Fibroblast of skin of back (primary cell): ENCODE measurements around the gene NTRK2.

ENCODE experiments used
- DNase-seq: peaks from one replicate; pipeline ENCODE4 v3.0.0-alpha.2; 2013

Gene NTRK2

DNA sequence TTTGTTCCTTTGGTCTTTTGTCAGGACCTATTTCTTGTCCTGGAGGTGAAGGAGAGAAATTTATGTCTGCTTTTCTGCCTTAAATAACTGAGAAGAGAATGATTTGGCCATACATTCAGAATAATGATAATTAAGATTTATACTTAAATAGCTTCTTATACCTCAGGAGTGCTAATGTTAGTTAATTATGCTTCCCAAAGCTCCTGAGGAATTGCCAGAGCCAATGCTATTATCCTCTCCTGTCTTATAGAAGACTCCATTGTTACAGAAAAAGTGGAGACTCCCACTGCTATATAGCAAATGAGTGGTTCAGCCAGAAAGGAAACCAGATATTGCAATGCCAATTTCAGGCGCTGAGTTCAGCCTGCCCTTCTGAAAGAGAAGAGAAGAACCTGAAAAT lies 67.0 kb downstream of the NTRK2 start:
- no peak for DNase-seq

DNA sequence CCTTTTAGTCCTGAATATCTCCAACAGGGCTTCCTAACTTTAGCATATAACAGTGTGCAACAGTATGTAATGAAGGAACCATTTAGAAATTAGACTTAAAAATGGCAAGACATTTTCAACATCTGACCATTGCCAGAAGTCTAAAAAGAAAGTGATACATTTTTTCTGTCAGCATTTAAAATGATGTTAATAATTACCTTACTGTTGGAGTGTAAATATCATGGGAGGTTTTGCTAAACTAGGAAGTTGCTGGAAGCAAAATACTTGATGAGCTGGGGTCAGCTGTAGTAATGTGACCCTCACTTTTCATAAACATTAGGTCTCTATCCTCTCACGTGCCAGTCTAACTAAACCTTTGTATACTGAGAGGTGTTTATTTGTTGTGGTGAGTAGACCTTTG lies 68.8 kb downstream of the NTRK2 start:
- no peak for DNase-seq

DNA sequence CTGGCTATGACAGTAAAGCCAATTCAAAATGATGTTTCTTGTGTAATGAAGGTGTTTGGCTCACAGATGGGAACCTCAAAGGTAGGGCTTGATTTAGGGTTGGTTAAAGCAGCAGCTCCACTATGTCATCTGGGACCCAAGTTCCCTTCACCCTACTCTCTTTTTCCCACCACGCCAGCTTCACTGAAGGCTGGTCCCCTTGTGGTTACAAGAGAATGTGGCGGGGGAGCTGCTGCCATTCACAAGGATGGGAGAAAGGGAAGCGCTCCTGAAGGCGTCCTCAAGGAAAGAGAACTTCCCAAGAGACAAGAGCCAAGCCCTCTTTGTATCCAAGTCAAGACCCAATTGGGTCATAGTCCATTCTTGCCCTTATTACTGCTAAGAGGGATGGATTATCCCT lies 72.7 kb downstream of the NTRK2 start:
- DNase-seq = no peak

DNA sequence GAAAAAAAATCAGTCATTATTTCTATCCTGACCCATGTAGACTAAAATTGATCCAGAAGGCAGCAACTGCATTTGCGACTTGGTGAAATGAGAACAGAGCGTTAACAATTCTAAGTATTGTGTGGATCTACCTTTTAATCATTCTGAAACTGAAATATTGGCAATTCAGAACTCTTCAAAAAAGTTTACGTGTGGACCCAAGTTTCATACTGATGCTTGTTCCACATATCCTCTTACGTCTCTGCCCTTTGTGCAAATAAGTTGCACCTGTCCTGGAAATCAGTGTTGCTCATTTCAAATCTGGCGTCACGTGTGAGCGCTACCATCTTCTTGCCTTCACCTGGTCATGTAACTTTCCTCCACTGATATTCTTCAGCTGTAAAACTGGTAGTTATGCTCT lies 74.7 kb downstream of the NTRK2 start:
- no peak for DNase-seq

DNA sequence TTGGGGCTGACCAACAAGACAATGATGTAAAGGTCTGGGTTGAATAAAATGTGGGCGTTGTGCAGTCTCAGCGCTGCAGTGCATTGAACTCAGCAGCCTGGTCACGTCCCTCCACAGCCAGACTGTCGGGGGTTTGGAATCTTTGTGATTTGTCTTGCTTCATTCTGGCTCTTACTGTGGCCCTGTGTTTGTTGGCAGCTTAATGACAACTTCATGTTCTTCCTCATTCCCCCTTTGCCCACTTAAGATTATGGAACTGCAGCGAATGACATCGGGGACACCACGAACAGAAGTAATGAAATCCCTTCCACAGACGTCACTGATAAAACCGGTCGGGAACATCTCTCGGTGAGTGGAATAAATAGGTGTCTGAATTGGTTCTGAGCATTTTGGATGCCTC lies 75.2 kb downstream of the NTRK2 start:
- no peak for DNase-seq

DNA sequence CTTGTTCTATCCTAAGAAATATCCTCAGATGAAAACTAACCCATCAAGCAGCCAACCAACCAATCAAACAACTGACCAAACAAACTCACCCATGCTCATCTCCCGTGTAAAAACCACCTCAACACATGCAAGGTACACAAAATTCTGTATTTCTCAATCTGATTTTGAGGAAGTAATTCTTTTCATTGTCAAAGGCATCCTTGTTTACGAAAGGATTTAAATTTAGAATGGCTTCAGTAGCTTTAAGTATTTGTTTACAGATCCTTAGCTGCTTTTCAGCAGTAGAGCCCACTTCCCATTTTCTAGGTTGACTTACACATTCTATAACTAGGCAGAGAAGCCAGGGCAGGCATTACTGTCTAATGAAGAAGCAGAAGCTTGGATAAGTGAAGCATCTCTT lies 78.6 kb downstream of the NTRK2 start:
- no peak for DNase-seq

DNA sequence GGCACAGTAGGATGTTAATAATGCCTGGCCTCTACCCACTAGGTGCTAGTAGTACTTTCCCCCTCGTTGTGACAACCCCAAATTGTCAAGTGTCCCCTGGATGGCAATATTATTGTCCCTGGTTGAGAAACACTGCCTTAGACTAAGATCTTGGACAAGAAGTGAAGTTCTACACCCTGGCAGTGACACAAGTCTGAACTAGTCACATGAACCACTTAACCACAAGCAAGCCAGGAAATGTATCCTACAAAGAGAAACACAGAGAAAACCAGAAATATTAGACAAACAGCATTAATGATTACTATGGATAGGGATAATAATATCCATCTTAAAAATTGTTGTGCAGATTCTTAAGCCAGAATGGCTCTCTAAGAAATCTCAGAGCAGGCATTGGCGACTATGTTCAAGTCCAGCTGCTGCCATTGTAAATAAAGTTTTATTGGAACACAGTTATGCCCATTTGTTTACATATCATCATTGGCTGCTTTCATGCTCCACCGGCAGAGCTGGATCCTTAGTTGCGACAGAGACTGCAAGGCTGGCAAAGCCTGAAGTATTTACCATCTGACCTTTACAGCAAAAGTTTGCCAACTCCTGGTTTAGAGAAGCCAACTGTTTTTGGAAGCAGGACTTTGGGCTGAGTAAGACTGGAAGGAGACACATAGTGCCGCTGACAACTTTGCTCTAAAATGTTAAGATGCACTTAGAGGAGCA lies 80.8 kb downstream of the NTRK2 start:
- DNase-seq = no peak

DNA sequence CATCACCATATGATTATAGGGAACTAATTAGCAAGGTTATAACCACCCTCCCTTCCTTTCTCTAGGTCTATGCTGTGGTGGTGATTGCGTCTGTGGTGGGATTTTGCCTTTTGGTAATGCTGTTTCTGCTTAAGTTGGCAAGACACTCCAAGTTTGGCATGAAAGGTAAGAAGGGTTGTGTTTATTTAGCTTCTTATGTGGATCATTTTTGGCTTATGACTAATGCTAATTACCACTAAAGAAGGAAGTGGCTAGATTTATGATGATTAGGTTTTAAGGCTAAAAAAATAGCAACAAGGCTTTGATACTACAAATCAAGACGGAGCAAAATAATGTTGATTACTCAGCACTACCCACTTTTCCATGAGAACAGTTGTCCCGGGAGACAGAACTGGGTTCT lies 82.4 kb downstream of the NTRK2 start:
- DNase-seq = peak; percentile 26

DNA sequence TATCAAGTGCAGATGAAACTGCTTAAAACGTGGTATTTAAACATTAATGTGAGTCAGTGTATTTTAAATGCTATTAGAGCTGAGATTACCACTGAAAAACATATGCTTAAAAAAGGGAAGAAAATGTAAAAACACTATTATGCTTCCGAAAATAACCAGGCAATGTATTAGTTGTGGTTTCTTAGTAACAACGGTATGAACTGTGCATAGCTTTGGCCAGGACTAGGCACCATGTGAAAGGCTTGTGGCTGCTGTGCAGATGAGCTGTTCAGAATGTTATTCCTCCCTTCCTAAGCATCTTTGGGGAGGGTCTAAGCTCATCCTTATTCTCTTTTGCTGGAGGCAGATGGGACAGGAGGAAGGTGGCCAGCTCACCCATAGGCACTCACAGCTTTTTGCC lies 84.9 kb downstream of the NTRK2 start:
- peak; percentile 92 for DNase-seq

DNA sequence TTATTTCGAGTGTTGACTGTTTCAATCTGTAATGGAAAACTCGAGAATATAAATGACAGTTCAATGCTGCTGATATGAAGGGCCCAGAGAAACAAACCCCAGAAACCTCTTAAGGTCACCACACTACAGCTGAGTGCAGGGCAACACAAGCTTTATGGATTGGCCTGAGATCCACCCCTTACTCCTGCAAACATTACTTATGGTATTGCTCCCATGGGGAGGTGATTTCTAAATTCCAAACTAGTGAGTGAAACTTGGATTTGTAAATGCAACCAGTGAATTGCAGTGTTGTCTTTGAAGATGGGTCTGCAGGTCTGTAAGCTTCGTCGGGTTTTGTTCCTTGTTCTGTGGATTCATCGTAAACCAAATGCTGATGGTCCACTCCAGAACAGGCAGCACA lies 85.4 kb downstream of the NTRK2 start:
- peak; percentile 87 for DNase-seq

DNA sequence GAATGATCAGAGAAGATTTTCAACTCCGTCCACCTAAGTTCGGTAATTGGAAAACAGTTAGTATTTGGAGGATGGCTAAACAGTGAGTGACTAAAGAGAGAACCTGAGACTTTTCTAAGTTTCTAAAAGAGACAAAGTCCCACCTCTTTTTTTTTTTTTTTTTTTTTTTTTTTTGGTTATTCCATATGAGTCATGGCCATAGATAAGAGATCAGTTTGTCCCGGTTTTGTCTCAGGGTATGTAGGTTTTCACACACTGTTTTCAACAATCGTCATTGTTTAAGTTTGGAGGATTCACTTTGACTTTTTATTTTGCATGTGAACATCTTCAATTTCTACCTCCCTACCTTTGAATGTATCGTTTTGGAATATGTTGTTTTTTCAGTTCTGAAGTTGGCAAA lies 85.9 kb downstream of the NTRK2 start:
- DNase-seq = peak; percentile 55

DNA sequence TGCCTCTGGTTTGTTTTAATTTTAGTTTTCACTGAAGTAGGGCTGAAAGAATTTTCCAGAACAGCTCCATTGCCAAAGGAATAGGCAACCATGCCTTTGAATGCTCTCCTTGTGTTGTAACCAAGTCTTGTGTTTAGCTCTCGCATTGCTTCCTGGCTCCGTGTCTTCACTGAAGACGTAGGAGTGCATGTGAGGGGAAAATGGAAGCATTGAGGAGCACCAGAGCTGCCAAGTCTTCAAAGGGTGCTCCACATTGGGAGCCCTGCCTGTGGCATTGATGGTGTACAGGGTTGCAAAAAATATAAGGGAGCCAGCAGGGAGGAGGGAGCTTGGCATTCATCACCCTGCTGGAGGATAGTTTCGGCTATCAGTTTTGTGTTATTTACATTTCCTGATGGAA lies 86.6 kb downstream of the NTRK2 start:
- DNase-seq = no peak

DNA sequence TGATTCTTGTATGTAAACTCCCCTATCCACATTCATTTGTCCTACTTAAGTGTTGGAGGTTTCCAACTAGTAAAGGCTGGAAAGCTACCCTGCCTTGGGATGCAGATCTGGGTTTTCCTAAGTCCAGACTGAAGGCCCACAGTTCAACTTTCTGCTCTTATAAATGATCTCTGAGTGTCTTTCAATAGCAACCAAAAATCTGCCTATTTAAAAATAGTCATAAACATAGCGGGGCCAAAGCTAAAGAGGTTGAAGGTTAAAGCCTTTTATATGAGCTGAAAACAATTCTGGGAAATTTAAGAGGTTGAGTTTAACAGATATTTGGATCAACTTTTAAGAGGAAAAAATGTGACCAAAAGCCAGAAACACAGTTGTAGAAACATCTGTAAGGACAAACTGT lies 87.2 kb downstream of the NTRK2 start:
- DNase-seq = no peak

DNA sequence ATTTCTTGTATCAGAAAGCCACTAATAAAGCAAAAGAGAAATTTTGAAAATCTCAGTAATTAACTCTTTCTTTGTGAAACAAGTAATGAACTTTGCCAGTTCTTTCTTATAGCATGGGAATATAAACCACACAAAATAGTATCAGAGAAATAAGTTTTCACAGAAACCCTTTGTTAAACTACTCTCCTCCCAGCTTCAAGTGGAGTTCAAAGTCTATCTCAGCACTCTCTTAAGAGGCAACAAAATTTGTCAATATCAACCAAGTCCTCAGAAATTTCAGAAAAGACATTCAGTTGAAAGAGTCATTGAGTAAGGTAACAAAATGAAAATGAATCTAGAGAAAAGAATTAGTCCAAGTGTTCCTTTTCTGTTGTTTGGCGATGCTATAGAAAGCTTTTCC lies 89.3 kb downstream of the NTRK2 start:
- DNase-seq = no peak

DNA sequence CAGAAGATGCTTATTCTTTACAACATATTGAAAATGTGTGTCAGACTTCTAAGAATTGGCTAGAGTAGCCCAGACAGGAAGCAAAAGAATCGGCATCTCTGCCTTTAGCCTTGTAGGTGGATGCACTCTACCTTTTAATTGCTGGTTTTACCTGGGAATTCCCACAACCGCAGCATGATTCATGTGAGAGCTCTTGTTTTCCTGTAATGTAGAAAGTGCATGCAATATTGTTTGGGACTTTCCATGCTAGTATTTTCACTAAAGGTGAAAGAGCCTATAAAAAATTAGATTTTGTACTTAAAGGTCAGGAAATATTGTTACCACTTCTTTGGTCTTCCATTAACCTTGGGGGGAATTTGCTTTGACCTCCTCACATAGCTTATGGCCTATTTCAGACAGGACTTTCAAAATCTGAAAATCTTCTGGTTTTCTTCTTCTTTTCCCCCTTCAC lies 89.8 kb downstream of the NTRK2 start:
- DNase-seq = no peak

DNA sequence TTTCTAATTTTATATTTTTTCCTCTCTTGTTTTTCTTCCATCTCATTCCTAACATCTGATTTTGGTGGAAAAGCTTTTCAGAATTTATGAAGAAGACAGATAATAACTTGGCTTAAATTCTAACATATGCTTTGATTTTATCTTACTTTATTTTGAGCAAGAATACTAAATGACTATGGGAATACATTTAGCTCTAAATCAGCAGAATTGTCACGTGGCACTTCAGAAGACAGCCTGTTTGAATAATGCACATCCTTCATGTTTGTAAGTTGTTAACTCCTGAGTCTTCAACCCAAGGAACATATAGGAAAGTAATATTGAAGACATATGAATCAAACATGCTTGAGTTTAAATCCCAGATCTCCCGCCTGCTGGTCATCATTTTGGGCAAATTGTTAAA lies 90.3 kb downstream of the NTRK2 start:
- no peak for DNase-seq

DNA sequence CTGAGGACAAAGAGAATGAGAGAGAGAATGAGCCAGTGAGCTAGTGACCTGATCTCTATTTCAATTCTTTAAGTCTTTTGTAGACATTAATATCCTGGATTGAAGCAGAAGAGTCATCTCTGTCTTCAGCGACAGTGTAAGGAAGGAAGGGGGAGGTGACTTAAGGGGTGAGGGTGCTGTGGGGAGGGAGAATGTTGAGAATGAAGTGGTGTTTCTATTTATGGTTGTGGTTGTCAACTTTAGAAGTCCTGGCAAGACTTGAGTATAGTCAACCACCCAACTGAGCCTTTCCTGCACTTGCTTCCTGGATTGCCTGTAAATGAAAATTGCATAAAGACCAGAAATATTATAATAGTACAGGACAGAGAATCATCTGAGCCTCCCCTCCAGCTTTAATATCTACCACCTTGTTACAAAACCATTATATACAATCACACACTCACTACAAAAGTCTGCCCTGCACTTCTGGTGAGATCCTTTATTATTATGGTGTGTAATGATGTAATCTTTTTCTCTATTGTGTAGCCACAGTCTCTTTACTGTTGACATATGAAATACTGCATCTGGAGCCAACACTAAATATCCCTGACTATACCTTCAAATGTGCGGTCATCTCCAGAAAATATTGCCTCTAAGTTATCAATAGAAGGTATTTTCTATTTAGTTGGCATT lies 91.7 kb downstream of the NTRK2 start:
- peak; percentile 80 for DNase-seq

DNA sequence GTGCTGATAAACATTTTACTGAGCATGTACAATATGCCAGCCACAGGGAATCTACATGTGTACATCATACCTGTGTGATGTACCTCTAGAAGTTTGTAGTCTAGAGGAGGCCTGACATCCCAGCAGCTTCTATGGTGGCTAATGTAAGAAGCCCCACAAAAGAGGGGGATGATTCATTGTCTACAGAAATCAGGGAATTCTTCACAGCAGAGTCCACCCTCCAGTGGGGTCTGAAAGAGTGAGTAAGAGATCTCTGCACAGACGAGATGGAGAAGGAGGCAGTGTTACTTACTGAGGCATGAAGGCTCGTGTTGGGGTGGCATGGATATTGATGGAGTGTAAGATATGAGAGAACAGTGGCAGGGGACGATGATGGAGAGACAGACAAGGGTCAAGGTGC lies 103.0 kb downstream of the NTRK2 start:
- DNase-seq = peak; percentile 87

DNA sequence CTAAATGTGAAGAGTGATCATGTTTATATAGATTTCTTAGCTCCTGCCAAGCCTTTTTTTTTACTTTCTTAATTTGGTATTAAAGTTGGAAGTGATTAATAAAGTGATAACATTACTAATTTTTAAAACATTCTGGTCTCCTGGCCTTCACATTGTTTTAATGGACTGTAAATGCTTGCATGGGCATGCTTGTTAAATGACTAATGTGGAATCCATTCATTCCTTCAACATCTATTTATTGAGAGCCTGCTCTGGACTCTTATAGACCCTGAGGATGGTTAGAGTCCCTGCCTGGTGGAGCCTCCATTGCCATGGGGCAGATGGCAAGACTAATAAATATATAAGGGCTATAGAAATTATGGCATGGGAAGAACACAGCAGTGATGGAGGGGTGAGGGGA lies 103.5 kb downstream of the NTRK2 start:
- peak; percentile 93 for DNase-seq

DNA sequence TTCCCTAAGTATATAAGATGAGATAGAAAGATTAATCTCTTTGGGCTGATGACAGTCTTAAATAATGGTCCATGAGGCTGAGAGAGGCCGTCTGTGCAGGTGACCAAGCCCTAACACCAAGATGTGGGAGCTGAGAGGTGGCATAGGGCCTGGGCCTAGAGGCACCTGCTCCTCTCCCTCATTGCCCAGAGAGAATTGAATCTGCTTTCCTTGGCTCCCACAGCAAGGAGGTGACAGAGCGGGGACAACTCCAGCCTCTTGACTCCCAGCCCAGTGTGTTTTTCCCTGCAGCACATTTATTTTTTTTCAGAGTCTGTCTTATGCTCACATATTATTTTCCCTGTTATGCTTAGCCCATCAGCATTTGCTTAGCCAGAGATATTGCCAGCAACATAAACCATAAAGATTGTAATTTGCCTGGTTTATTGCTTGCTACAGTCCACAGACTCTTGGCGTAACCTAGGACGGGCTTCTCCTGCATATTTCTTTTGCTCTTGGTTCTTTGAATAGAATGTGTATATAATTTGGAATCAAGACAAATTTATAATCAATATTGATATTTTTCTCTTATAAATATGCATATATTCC lies 105.6 kb downstream of the NTRK2 start:
- DNase-seq = no peak

DNA sequence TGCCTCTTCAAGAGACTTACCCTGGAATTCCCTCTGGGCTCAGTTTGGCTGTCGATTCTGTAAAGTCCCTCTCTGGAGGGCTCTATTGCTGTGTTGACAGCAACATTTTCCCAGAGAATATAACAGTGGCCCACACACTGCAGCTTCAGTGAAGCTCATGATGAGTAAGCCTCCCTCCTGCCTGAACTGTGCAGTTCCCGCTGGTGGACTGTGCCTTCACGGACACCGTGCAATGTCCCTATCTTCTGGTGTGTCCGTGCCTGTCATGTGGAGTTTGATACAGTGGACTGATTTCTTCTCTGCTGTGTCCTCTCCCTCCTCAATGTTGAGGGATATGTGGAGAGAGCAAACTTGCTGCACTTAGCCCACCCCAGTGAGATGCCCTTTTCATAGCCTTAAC lies 109.0 kb downstream of the NTRK2 start:
- DNase-seq = peak; percentile 44

DNA sequence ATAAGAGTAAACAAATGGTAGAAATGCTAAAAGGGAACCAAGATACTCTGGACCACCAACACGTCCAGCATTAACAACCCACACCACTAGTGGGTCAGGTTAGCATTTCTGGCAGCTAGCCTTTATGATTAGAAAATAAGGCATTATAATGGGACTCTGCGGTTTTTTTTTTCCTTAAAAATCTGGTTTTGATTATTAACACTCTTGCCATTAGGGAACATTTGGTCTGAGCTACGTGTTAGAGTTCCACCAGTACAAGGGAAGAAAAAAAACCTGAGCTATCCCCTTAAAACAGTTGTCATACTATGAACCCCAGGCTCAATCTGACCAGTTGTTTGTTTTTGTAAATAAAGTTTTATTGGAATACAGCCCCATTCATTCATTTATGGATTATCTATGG lies 110.4 kb downstream of the NTRK2 start:
- DNase-seq = peak; percentile 26

DNA sequence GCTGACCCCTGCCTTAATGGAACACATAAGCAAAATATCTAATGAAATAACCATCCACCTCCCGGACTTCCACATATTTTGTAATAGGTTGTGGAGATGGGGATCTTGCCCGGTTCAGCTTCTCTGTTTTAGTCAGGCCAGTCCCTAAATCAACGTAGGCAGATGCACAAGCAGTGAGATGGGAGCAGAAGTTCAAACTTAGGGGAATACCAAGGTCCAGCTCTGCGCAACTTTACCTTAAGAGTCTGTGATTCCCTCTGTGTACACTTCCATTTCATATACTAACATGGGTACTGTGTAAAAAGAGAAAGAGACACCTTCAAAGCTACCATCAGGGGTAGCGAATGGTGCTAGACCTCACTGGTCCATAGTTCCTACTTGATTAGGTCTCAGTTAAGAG lies 110.9 kb downstream of the NTRK2 start:
- no peak for DNase-seq

DNA sequence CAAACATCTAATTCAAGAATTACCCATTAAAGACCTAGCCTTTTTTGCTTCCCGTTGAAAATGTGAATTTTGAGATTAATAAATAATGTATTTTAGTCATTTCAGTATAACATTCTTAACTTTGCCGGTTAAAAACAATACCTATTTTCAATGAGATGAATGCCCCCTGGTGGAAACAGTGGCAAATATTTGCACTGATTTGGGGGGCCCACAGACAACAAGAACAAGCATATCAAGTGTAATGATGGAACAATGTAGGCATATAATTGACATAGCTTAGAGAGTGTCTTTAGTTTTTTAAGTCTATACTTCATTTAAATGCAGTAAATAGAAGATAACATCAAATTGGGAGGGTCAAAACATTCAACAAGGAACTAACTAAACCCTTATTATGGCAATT lies 111.9 kb downstream of the NTRK2 start:
- peak; percentile 47 for DNase-seq
